K562 (cell line): Measurements from ENCODE around the gene LAP3.

Experiments
- NR3C1 ChIP-seq: sonication (generic); formaldehyde crosslinking; IDR thresholded peaks from 2 replicates; pipeline ENCODE4 v1.8.1; 2022; ENCODE audit warnings: missing genetic modification reagents
- SIX5 ChIP-seq, 2 experiments: IDR thresholded peaks; 2 replicates each; pipeline ENCODE4 v1.6.1; 2011; ENCODE audit warnings: low read length in 2 of 2, borderline replicate concordance in 1 of 2, low read depth in 1 of 2, mild to moderate bottlenecking in 1 of 2, moderate library complexity in 1 of 2; ENCODE audit not compliant: insufficient read depth in 1 of 2
- SP1 ChIP-seq: sonication (generic); formaldehyde crosslinking; IDR thresholded peaks from 2 replicates; pipeline ENCODE4 v1.8.1; 2022; ENCODE audit warnings: mild to moderate bottlenecking, missing genetic modification reagents
- ZNF280A ChIP-seq: fragments of 450-650 bp; IDR thresholded peaks from 2 replicates; pipeline ENCODE4 v1.6.1; 2018; ENCODE audit warnings: mild to moderate bottlenecking, low read depth; ENCODE audit not compliant: partially characterized antibody
- ZSCAN29 ChIP-seq: fragments of 450-650 bp; IDR thresholded peaks from 2 replicates; pipeline ENCODE4 v1.6.1; 2017

GRCh38 chr4:17545374-17546140 is 31.4 kb upstream of the LAP3 start:
- TF ChIP-seq ZSCAN29 (no peak), SP1 (CRISPR knock-in tag) (no peak), SIX5 (IDR thresholded peaks at IDR 0.05; ENCODE audit: borderline replicate concordance in 1 of 2, insufficient read depth in 1 of 2, low read depth in 1 of 2, low read length in 2 of 2) (no peak), NR3C1 (CRISPR knock-in tag) (no peak), ZNF280A (no peak)
